RWPE1 (cell line): ENCODE measurements around the gene IRAK4.

Experiments
- CTCF ChIA-PET: fragments of 350-600 bp; sonication (Branson Sonifier 250); formaldehyde crosslinking; extraction: SDS; loops from one replicate; lab custom pipeline; 2021; lab: Yijun Ruan, JAX
- POLR2A ChIA-PET: fragments of 400-600 bp; formaldehyde crosslinking; extraction: SDS; loops from one replicate; lab custom pipeline; 2020; ENCODE audit warnings: antibody characterized with exemption; ENCODE audit not compliant: low non-redundant PET; lab: Yijun Ruan, JAX
- DNase-seq: peaks from one replicate; pipeline ENCODE4 v3.0.0; 2012; ENCODE audit warnings: low spot score
- H3K27ac ChIP-seq: fragments of 450-650 bp; 2 replicates; pipeline ENCODE4 v1.5.1; 2017
- CTCF ChIP-seq: fragments of 450-650 bp; conservative IDR thresholded peaks from 2 replicates; pipeline ENCODE4 v1.5.1; 2017; ENCODE audit warnings: low read depth, mild to moderate bottlenecking

The IRAK4 gene

DNA sequence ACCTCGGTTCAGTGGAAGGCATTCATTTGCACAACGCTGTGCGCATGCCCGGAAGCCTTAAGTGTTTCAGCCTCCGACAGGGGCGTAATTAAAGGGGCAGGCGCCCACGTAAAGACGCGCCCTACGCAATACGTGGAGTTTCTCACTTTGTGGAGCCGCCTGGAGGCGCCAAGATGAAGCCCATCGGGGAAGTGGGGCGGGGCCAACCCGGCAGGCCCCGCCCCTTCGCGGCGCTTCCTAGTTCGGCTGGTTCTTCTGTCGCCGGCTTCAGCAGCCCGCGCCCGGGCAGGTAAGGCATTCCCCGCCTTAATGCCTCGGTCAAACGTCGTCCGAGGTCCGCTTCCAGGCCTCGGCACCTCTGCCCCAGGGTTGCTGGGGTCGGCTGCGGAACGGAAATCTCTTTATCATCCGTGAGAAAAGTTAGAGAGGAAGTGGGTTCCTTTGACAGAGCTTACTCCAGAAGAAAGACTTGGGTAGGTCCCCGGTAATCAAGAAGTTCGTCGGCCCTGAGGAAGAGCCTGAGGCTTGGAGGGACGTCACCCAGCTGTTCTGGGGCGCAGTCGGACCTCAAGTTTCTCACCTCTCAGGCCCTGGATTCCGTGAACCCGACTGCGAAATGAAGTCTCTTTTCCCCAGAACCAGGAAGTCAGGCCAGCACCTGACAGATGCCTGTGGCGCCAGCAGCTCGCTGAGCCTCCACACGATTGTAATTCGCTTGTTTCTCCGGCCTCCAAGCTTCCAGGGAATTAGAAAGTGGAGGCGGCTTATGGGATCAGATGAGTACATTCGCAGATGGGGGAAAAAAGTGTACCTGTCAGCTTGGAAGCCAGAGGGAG, at the start of gene IRAK4, which contains the start of gene PUS7L:
IRAK4 (plus strand) TSS at position 224 of the 836 bp plus-strand sequence. CDS start 9,161 bp downstream, outside the sequence.
PUS7L (minus strand) TSS at position 63 of the 836 bp plus-strand sequence. CDS start 3,545 bp downstream, outside the sequence.
- peak; percentile 95 for DNase-seq
- ChIA-PET POLR2A (interaction anchor here (0.6 kb wide), 1 partner anchor 765 kb away, joined by 3 read pairs; no protein-coding TSS in a partner anchor), CTCF (interaction anchor here (0.6 to 2.2 kb wide), 5 partner anchors 47 to 128 kb away, joined by 3 to 6 read pairs (median 4); partner anchors contain the start of gene TWF1)
- H3K27ac ChIP-seq, result peak within 1 kb of the TSS; percentile 89
- peak; percentile 29; the same call in 1 of the 2 replicates for TF ChIP-seq CTCF

DNA sequence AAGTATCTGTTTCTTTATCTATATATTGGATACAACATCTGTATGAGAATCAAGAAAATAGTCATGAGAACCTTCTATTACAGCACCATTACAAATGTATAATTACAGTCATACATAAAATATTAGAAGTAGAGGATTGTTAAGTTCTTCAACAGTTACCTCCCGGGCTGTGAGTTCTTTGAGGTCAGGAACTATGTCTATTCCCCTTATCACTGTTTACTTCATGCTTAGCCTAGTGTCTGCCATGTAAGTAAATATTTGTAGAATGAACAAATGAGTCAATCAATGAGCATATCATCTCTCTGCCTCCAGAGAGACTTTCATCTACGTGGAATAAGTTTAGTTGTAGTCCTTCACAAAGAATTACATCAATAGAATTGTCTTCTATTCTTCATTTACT, 47.4 kb upstream of the IRAK4 start:
- POLR2A ChIA-PET, result no interaction called here
- CTCF ChIA-PET, result no interaction called here

GRCh38 chr12:43722621-43723020, 36.1 kb upstream of the IRAK4 start:
- POLR2A ChIA-PET, result no interaction called here
- TF ChIP-seq CTCF, result no peak
- H3K27ac ChIP-seq, result no peak overlapping the region
- CTCF ChIA-PET, result no interaction called here
- no peak for DNase-seq

More for the DNA sequence above, 47.4 kb upstream of the IRAK4 start:
- no peak for TF ChIP-seq CTCF
- H3K27ac ChIP-seq, result no peak overlapping the region
- DNase-seq, result no peak

DNA sequence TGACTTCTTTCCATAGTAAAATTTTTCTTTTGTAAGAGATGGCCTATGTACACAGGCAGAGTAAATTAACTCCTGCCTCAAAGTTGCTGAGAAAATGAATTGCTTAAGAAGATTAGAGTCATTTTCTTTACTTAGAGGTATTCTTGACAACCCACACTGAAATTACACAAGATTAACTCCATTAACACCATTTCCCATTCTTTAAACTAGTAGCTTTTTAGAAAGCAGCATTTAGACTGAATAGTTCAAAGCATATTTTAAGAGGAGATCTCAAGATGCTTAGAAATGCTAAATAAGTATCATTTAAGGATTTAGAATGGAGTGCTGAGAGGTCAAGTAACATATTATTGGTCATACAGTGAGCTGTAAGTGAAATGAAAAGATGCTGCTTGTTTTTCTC, 35.6 kb upstream of the IRAK4 start:
- POLR2A ChIA-PET, result no interaction called here
- DNase-seq, result no peak
- TF ChIP-seq CTCF, result no peak
- CTCF ChIA-PET, result no interaction called here
- H3K27ac ChIP-seq, result no peak overlapping the region

GRCh38 chr12:43728117-43728516, 30.6 kb upstream of the IRAK4 start:
- DNase-seq, result no peak
- peak; percentile 55 for TF ChIP-seq CTCF
- ChIA-PET POLR2A (no interaction called here), CTCF (interaction anchor here (0.7 kb wide), 6 partner anchors 87 to 413 kb away, joined by 3 to 6 read pairs (median 5); no protein-coding TSS in a partner anchor)
- no peak overlapping the region for H3K27ac ChIP-seq

GRCh38 chr12:43728698-43729097, 30.1 kb upstream of the IRAK4 start:
- TF ChIP-seq CTCF, result no peak
- no peak for DNase-seq
- H3K27ac ChIP-seq, result no peak overlapping the region
- ChIA-PET POLR2A (no interaction called here), CTCF (no interaction called here)
